Measurements from ENCODE around the gene NFATC1.
"Not testable (repeated sequence)": the region's sequence is repeated elsewhere in the genome, so short reads cannot be mapped to it uniquely, and the experiment has no call there.

NFATC1 gene

GRCh38 chr18:79479116-79479760 lies 83.5 kb downstream of the NFATC1 start:
- DNase-seq = no peak

GRCh38 chr18:79479761-79480161 lies 84.0 kb downstream of the NFATC1 start:
- no peak for DNase-seq

GRCh38 chr18:79480171-79481045 lies 84.7 kb downstream of the NFATC1 start:
- no peak for DNase-seq

DNA sequence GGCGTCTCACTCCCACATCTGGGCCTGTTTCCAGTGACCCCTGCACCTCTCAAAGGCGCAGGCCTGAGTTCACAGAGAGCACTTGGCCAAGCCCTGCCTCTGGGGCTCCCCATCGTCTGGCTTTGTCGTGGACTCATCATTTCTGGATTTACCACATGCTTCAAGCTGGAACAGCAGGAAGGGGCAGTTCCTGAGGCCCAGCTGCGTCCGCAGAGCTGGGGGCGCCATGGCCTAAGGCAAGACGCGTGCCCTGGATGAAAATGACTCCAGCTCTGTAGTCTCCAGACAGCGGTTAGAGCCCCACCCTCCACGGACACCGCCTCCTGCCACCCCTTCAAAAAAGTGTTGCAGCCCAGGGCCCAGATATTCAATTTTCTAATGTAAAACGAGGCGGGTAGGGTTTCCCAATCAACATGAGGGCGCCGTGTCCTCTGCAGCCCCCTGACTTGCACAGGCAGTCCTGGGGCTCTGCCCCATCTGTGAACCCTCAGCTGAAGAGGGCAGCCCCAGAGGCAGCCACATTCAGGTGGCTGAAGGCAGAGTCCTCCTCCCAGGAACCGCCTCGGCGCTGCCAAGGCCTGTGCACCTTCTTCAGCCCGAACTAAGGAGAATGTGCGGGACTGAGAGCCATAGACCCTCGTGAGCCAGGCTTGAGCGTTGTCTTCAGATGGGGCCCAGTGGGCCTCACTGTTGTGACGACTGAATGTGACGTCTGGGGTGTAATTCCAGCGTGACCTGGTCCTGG lies 85.5 kb downstream of the NFATC1 start:
- no peak for DNase-seq

GRCh38 chr18:79483393-79483792 lies 87.7 kb downstream of the NFATC1 start:
- DNase-seq = not testable (repeated sequence)

- no peak for DNase-seq
Observed at GRCh38 chr18:79483971-79484491, 88.3 kb downstream of the NFATC1 start.

DNA sequence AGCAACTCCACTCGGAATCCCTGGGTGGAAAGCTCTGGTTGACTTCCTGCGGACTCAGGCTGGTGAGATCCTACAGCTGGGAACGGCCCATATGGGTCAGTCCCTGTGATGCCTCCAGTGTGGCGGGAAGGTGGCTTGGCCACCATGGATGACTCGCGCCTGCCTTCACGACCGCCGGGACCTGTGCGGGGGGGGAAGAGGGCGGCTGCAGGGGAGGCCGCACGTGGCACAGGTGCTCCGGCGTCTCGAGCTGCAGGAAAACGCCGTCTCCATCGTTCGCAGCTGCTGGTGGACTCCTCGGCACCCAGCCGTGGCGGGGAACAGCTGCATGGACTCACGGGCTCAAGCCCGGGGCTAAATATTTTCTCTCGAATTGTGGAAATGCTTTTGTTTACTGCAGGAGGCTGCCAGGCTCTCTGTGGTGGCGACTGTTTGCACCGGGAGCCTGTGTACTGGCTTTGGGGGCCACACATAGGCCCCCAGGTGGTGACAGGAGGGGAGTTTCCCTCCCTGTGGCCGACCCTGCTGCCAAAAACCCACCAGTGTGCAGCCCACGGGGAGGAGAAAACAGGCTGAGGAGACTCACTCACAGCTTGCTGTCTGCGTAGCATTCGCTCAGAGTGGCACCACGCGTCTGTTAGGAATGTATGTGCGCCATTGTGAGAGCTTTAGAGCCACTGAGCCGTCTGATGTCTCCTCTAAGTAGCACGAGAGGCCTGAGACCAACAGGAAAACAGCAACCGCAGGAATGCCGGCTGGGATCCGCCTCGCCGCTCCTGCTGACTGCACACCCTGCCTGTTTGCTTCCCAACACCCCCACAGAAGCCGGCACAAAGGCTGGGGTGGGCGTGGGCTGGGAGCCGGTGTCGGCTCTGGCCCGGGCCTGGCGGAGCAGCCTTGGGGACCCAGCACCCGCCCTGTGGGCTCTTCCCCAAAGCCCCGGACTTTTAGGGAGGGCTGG lies 89.2 kb downstream of the NFATC1 start:
- no peak for DNase-seq

DNA sequence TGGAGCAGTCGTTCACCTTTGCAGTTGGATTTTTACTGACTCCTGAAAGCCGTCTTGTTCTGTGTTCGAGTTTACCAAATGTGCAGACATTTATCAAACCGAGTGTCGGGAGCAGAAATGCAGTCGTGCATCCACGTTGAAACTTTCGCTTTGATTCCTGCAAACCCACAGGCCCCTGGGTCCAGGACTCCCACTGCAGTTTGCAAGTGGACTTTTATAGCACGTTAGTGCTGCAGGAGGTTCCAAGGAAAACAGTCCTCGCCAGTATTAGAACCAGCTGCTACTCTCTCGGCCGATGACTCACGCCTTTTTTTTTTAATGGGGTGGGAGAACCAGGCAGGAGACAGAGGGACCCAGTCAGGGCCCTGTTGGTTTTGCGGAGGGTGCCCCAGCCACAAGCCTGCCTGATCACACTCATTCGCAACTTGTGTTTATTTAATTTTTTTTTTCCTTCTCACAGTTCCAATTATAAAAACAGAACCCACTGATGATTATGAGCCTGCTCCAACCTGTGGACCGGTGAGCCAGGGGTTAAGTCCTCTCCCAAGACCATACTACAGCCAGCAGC lies 90.1 kb downstream of the NFATC1 start:
- no peak for DNase-seq

- DNase-seq = no peak
Observed at GRCh38 chr18:79486356-79487182, 90.8 kb downstream of the NFATC1 start.

- no peak for DNase-seq
Observed at GRCh38 chr18:79487183-79487800, 91.6 kb downstream of the NFATC1 start.

DNA sequence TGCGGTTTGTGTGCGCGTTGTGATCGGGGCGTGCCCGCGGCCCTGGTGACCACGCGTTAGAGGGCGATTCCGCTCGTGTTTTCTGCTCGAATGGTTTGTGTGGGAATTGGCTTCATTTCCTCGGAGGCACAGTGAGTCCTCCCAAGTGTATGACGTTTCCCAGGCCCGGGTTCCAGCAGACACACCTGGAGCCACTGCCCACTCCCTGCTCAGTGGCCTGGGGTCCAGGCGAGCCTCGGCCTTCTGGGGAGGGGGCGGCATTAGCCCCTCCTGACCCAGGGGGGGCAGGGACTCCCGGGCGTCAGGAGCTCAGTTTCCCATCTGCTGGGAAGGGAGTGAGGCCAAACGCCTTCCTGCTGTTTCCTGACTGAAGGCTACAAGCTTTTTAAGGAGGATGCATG lies 92.1 kb downstream of the NFATC1 start:
- DNase-seq = no peak

GRCh38 chr18:79488311-79489050 lies 92.8 kb downstream of the NFATC1 start:
- DNase-seq = no peak

DNA sequence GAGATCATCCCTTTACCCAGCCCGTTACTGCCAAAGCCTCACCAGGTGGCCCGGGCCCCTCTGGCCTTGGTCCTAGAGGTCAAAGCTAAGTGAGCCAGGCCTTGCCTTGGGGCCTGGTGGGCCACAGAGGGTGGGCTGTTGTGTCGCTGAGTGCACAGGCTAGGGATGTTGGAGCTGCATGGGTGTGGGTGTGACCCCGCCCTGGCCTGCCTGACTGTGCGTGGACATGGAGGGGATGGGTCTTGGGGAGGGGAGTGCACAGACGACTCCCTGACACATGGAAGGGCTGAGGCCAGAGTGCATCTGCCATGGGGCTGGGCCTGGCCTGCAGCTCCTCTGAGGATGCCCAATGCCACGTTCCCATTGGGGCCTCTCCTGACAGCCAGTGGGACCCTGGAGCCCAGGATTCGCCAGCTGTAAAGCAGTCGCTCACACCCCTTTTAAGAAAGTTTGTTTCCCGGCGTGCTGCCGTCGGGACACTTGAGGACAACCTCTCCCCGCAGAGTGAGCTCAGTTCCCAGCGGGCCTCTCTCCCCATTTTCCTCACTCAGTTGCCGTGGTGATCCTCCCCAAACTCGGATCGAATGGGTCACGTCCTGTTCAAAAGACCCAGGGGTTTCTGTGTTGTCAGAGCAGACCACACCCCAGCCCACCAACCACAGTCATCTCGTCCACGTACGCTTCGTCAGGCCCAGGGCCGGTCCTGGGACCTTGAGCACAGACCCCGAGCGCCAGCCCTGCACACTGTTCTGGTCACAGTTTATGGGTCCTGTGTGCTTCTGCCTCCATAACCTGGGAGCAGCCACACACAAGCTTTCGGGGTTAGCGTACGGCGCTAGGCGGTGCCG lies 93.5 kb downstream of the NFATC1 start:
- no peak for DNase-seq

DNA sequence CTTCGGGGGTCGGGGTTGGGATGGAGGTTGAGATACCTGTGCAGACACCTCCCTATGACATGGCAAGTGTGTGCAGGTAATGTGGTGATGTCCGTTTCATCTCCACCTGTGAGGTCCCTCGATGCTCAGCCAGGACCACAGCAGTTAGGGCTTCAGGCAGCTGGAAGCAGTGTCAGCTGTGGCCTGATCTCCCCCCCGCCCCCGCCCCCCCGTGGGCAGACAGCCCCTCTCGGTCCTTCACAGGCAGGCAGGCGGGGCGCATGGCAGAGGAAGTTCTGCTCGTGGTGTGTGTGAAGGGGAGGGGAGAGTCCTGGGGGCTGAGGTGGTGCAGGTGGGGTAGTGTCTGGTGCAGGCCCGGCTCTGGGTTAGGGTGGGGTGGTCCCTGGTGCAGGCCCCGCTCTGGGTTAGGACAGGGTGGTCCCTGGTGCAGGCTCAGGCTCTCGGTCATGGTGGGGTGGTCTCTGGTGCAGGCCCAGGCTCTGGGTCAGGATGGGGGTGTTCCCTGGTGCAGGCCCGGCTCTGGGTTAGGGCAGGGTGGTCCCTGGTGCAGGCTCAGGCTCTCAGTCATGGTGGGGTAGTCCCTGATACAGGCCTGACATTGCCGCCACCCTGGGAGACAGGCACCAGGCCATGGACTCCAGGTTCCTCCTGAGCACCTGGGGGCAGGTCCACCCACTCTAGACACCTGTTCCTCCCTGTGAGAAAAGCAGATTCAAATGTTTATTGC lies 94.3 kb downstream of the NFATC1 start:
- DNase-seq = no peak

GRCh38 chr18:79490626-79491041 lies 94.9 kb downstream of the NFATC1 start:
- DNase-seq = no peak

- DNase-seq = no peak
Observed at GRCh38 chr18:79491081-79491551, 95.4 kb downstream of the NFATC1 start.

- no peak for DNase-seq
Observed at GRCh38 chr18:79493211-79493800, 97.6 kb downstream of the NFATC1 start.

All from NCI-H187 (cell line).